Nephron (organoid): ENCODE results near the gene COPS4.
A peak's percentile ranks its signal among the peaks of the same experiment; 100 is the strongest.
"Not testable (repeated sequence)": the region's sequence is repeated elsewhere in the genome, so short reads cannot be mapped to it uniquely, and the experiment has no call there.

ENCODE experiments used
- H3K27ac Mint-ChIP-seq, 3 experiments: 2 replicates each; pipeline ENCODE4 v1.8.0; 2020; ENCODE audit warnings: mixed read lengths in 3 of 3, mild to moderate bottlenecking in 2 of 3, moderate library complexity in 1 of 3
- H3K27me3 Mint-ChIP-seq: 2 replicates; pipeline ENCODE4 v1.8.0; 2021; ENCODE audit warnings: low read depth, mild to moderate bottlenecking, moderate library complexity, mixed read lengths
- H3K36me3 Mint-ChIP-seq: 2 replicates; pipeline ENCODE4 v1.8.0; 2020; ENCODE audit warnings: low read depth, mixed read lengths
- H3K4me1 Mint-ChIP-seq: 2 replicates; pipeline ENCODE4 v1.8.0; 2020; ENCODE audit warnings: mixed read lengths
- H3K4me3 Mint-ChIP-seq, 3 experiments: 2 replicates each; pipeline ENCODE4 v1.8.0; 2020; ENCODE audit warnings: mild to moderate bottlenecking in 3 of 3, mixed read lengths in 3 of 3, moderate library complexity in 2 of 3
- H3K9me3 Mint-ChIP-seq: 2 replicates; pipeline ENCODE4 v1.8.0; 2020; ENCODE audit warnings: mixed read lengths
- CTCF ChIP-seq, 3 experiments: fragments of 200-600 bp; sonication (generic); IDR thresholded peaks; one replicate each; pipeline ENCODE4 v1.5.0; 2021; ENCODE audit warnings: antibody characterized with exemption in 3 of 3; ENCODE audit not compliant: unreplicated experiment in 3 of 3

Gene COPS4

GRCh38 chr4:83036991-83037665, 2.1 kb downstream of the COPS4 start:
- TF ChIP-seq CTCF (IDR thresholded peaks at IDR 0.05; ENCODE audit: unreplicated experiment in 3 of 3): no peak
- Mint-ChIP-seq H3K27ac (peak overlapping the region; percentile 20 to 95 (median 32)), H3K27me3 (peaks cover under 1% of the 10 kb centered on the region), H3K4me3 (peak overlapping the region; percentile 96 to 98 (median 97)), H3K36me3 (peaks cover 6% of the 10 kb centered on the region), H3K9me3 (no peaks in the 10 kb centered on the region), H3K4me1 (peaks cover 17% of the 10 kb centered on the region)

GRCh38 chr4:83040269-83040668, 5.3 kb downstream of the COPS4 start:
- H3K27ac Mint-ChIP-seq: no peak overlapping the region
- TF ChIP-seq CTCF (IDR thresholded peaks at IDR 0.05; ENCODE audit: unreplicated experiment in 3 of 3): no peak
- peaks cover 10% of the 10 kb centered on the region for H3K36me3 Mint-ChIP-seq
- no peaks in the 10 kb centered on the region for H3K9me3 Mint-ChIP-seq
- no peak overlapping the region for H3K4me3 Mint-ChIP-seq
- H3K4me1 Mint-ChIP-seq: peaks cover 17% of the 10 kb centered on the region
- no peaks in the 10 kb centered on the region for H3K27me3 Mint-ChIP-seq

GRCh38 chr4:83043157-83043556, 8.2 kb downstream of the COPS4 start:
- H3K36me3 Mint-ChIP-seq: peaks cover 13% of the 10 kb centered on the region
- H3K4me3 Mint-ChIP-seq: not testable (repeated sequence)

GRCh38 chr4:83043801-83044407, 8.9 kb downstream of the COPS4 start:
- no peak for TF ChIP-seq CTCF (IDR thresholded peaks at IDR 0.05; ENCODE audit: unreplicated experiment in 3 of 3)
- Mint-ChIP-seq H3K27ac (no peak overlapping the region), H3K36me3 (peaks cover 15% of the 10 kb centered on the region), H3K4me3 (no peak overlapping the region), H3K4me1 (no peaks in the 10 kb centered on the region), H3K27me3 (no peaks in the 10 kb centered on the region), H3K9me3 (no peaks in the 10 kb centered on the region)

More at GRCh38 chr4:83043157-83043556, 8.2 kb downstream of the COPS4 start:
- H3K27me3 Mint-ChIP-seq, H3K4me1 Mint-ChIP-seq, H3K9me3 Mint-ChIP-seq, H3K27ac Mint-ChIP-seq: not testable (repeated sequence)

GRCh38 chr4:83046693-83047473, 11.9 kb downstream of the COPS4 start:
- no peaks in the 10 kb centered on the region for H3K27me3 Mint-ChIP-seq
- H3K36me3 Mint-ChIP-seq: peaks cover 33% of the 10 kb centered on the region
- no peaks in the 10 kb centered on the region for H3K9me3 Mint-ChIP-seq
- H3K27ac Mint-ChIP-seq: no peak overlapping the region
- no peak overlapping the region for H3K4me3 Mint-ChIP-seq
- TF ChIP-seq CTCF (IDR thresholded peaks at IDR 0.05; ENCODE audit: unreplicated experiment in 3 of 3): no peak
- no peaks in the 10 kb centered on the region for H3K4me1 Mint-ChIP-seq

GRCh38 chr4:83048781-83049180, 13.8 kb downstream of the COPS4 start:
- H3K27me3 Mint-ChIP-seq, H3K27ac Mint-ChIP-seq, H3K9me3 Mint-ChIP-seq, H3K4me1 Mint-ChIP-seq, H3K4me3 Mint-ChIP-seq: not testable (repeated sequence)
- H3K36me3 Mint-ChIP-seq: peaks cover 43% of the 10 kb centered on the region
